GM06990 (cell line): ENCODE measurements around the gene DAPK1.

Experiments used
- DNase-seq: peaks from one replicate; pipeline ENCODE4 v3.0.0-alpha.2; 2011; ENCODE audit not compliant: insufficient read length; ENCODE audit errors: extremely low read depth
- H3K27me3 ChIP-seq: replicated peaks from 2 replicates; pipeline ENCODE4 v1.6.0; 2011; ENCODE audit warnings: low read length; ENCODE audit not compliant: control insufficient read depth, insufficient read depth
- H3K36me3 ChIP-seq: 2 replicates; pipeline ENCODE4 v1.5.1; 2011; ENCODE audit warnings: low read length; ENCODE audit not compliant: control insufficient read depth, insufficient read depth
- H3K4me3 ChIP-seq: replicated peaks from 2 replicates; pipeline ENCODE4 v1.5.1; 2011; ENCODE audit warnings: low read depth, mild to moderate bottlenecking, control low read depth, low read length
- CTCF ChIP-seq: IDR thresholded peaks from 2 replicates; pipeline ENCODE4 v1.5.1; 2011; ENCODE audit warnings: low read length, control low read depth, mild to moderate bottlenecking, inconsistent platforms; ENCODE audit not compliant: insufficient read depth, poor library complexity, severe bottlenecking

DAPK1 gene

DNA sequence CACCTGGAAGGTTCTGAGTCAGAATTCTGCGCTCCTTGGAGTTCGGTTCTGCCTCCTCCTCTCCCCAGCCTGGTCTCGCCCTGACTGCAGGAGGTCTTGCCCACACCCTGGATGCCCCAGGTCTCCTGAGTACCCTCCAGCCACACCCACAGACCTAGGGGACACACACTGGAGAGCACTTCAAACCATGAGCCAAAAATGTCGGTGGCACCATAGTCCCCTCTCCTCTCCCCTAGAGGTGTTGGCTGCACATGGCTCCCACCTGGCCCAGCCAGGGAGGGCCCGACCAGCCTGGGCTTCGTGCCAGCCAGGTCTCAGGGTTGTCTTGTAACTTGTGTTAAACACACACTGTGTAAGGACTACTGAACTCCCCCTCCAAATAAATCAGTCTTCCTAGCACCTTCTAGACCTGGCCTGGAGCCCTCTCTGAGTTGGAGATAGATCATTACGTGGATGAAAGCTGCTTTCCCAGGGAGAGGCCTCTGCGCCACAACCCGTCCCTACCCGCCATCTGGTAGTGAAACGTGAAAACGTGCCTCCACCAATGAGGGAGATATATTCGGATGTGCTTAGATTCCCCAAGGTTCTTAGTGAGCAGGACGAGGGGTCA is 178.3 kb downstream of the DAPK1 start:
- no peak for DNase-seq
- H3K4me3 ChIP-seq = no peak overlapping the region
- H3K36me3 ChIP-seq = peaks cover 18% of the 10 kb centered on the region
- no peak for TF ChIP-seq CTCF
- no peaks in the 10 kb centered on the region for H3K27me3 ChIP-seq

- Histone ChIP-seq H3K36me3 (peaks cover 25% of the 10 kb centered on the region), H3K4me3 (no peak overlapping the region), H3K27me3 (no peaks in the 10 kb centered on the region)
- TF ChIP-seq CTCF = no peak
- DNase-seq = no peak
Observed at GRCh38 chr9:87676976-87677775, 179.5 kb downstream of the DAPK1 start.

DNA sequence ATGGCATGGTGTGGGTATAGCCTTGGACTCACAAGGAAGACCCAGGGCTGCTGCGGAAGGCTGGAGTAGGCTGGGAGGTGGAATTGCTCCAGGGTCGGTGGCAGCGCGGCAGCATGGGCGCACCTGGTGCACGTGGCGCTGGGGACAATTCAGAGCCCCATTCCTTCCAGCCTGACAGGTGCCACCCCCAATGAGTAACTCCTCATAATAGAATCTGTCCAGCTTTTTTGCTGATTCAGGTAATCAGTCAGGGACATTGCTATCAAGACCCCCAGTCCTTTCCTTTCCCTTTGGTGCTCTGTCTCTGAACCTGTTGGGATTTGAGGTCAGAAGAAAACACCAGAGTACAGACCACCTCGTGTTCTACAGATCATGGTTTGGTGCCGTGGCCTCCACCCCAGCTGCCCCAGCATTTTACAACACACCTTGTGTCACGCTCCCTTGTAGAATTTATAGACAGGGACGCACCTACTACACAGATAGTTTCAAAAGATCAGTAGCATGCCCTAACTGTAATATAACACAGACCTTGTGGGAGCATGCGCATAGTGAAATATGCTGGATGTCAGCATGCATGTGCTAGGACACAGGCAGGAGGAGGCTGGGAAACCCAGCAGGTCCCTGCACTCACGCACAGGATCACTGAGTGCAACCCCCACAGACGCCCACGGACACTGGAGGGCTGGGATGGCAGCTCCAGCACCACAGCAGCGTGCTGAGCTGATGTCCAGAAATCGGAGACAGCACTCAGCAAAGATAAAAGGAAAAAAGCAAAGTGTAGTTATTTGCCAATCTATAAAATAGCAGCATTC is 180.3 kb downstream of the DAPK1 start:
- no peak for TF ChIP-seq CTCF
- no peak for DNase-seq
- H3K4me3 ChIP-seq = no peak overlapping the region
- peaks cover 25% of the 10 kb centered on the region for H3K36me3 ChIP-seq
- no peaks in the 10 kb centered on the region for H3K27me3 ChIP-seq

DNA sequence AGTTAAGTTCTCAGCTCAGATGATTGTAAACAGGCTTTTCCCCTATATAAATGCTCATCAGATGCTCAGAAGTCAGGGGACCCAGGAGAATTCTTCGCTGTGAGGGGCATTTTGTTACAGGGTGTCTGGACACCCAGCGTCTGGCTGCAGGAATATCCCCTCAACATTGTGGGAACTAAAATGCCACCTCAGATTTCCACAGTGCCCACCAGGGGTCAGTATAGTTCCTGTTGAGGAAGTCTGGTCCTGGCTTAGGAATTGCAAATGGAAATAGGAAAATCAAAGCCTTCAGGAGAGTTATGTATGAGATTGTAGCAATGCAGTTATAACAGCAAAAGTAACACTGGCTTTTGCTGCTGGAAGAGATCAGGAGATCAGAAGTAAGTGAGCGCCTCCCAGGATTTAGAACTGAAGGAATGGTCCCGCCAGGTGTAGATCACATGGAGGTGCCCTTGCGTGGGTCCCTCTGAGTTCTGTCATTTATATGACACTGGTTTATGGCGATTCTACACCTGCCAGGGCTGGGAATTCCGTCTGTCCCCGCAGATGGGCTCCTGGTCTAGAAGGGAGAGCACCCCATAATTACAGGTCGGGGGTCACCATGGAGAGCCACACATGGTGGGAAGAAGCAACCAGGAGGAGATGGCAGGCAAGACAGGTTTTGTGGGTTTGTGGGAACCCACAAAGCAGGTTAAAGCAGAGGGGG is 181.1 kb downstream of the DAPK1 start:
- TF ChIP-seq CTCF = peak; percentile 67
- Histone ChIP-seq H3K4me3 (no peak overlapping the region), H3K36me3 (peaks cover 24% of the 10 kb centered on the region), H3K27me3 (no peaks in the 10 kb centered on the region)
- no peak for DNase-seq

DNA sequence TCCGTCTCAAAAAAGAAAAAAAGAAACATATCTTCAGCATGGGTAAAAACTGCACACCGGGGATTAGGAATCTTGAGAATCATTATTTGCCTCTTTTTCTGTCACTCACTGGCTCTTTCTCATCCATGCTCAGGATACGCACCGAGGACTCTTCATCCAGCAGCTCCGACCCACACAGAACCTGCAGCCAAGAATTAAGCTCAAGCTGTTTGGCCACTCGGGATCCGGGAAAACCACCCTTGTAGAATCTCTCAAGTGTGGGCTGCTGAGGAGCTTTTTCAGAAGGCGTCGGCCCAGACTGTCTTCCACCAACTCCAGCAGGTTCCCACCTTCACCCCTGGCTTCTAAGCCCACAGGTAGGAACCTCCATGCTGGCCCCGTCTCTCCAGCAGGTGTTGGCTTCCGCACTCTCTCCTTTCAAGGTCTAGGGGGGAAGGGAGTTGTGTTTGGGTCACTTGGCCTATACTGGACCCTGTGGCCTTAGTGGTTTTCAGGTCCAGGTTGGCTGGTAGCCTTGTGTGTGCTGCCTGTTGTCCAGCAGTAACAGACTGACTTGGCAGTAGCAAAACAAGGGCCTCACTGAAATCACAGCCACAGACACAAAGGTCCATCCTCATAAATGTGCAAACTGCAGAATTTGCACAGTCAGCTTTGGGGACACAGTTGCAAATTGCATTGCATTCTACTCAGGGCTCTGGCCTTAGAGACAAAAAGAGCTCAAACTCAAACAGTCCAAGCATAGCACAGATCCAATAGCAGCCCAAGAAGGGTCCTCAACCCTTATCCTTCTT is 183.8 kb downstream of the DAPK1 start:
- DNase-seq = no peak
- Histone ChIP-seq H3K36me3 (peaks cover 21% of the 10 kb centered on the region), H3K4me3 (no peak overlapping the region), H3K27me3 (no peaks in the 10 kb centered on the region)
- TF ChIP-seq CTCF = no peak
